ENCODE results near the gene CCDC82. TPM values are rescaled to one million over a fixed set of nuclear protein-coding genes. Genes with fewer than 3 reads are reported as not detected.

CCDC82 gene
- total RNA-seq, 3 donors from 2014 or later = 16.5 to 26.0 (median 22.2) TPM

DNA sequence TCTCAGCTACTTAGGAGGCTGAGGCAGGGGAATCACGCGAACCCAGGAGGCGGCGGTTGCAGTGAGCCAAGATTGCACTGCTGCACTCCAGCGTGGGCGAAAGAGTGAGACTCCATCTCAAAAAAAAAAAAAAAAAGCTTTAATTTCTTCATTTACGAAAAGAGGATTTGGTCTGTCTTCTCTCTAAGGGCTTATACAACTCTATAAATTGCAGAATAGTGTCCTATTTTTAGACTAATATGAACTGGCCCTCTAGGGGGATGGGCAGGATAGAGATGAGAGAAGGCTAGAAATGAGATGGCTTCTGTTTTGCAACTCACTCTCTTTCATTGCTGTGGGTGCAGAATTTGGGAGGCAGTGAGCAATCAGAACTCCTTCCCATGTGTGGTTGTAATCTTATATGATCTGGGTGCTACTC lies 58.0 kb downstream of the CCDC82 start:
- Histone ChIP-seq H3K4me3 (no peak overlapping the region), H3K36me3 (ENCODE audit: low read depth) (no peaks in the 10 kb centered on the region), H3K9me3 (no peaks in the 10 kb centered on the region), H3K4me1 (ENCODE audit: low read depth) (peaks cover 18% of the 10 kb centered on the region)
- DNase-seq = no peak
- intact Hi-C loops (cut with DNase I, micrococcal nuclease) = no loop called here
- ATAC-seq = peak; percentile 9
- TF ChIP-seq, protein P1, sequence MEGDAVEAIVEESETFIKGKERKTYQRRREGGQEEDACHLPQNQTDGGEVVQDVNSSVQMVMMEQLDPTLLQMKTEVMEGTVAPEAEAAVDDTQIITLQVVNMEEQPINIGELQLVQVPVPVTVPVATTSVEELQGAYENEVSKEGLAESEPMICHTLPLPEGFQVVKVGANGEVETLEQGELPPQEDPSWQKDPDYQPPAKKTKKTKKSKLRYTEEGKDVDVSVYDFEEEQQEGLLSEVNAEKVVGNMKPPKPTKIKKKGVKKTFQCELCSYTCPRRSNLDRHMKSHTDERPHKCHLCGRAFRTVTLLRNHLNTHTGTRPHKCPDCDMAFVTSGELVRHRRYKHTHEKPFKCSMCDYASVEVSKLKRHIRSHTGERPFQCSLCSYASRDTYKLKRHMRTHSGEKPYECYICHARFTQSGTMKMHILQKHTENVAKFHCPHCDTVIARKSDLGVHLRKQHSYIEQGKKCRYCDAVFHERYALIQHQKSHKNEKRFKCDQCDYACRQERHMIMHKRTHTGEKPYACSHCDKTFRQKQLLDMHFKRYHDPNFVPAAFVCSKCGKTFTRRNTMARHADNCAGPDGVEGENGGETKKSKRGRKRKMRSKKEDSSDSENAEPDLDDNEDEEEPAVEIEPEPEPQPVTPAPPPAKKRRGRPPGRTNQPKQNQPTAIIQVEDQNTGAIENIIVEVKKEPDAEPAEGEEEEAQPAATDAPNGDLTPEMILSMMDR (IDR thresholded peaks at IDR 0.05) = no peak

DNA sequence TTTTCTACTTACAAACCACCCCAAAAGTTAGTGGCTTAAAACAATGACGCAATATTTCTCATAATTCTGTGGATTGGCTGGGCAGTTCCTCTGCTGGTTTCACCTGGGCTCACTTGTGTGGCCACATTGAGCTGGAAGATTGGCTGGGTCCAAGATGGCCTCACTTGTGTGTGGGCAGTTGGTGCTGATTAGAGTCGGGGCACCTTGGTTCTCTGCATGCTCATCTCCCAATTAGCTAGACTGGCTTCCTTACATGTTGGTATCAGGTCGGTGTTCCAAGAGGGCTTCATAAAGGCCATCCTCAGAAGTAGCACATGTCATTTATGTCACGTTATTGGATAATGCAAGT lies 59.2 kb downstream of the CCDC82 start:
- TF ChIP-seq, protein P1 (IDR thresholded peaks at IDR 0.05) = no peak
- H3K36me3 ChIP-seq (ENCODE audit: low read depth) = no peaks in the 10 kb centered on the region
- intact Hi-C loops (cut with DNase I, micrococcal nuclease) = no loop called here
- no peak overlapping the region for H3K4me3 ChIP-seq
- DNase-seq = no peak
- ATAC-seq = no peak
- H3K9me3 ChIP-seq = no peaks in the 10 kb centered on the region
- peaks cover 18% of the 10 kb centered on the region for H3K4me1 ChIP-seq (ENCODE audit: low read depth)

DNA sequence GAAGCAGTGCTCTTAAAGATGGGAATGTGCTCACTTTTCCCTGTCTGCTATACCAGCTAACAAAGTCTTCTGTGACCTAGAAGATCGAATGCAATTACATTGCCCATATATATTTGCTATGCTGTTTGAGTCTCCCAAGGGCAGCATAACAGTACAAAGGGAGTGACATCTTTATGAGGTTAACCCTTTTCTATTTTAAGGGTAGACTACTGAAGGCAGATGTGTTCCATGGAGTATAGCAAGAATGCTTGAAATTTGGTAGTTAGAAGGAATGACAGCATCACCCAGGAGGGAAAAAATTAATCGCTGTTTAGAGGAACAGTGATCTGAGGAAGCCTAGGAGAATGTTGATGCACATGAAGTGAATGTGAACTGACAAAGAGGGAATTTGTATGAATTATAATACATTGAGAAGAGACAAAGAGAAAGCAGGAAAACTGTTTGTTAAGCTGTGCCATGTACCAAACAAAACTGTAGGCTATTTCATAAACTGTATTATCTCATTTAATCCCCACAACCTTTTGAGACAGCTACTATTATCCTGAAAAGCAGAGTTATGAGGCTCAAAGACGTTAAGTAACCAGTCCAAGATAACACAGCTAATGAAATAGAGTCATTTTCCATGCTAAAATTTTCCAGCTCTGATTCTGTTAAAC lies 59.7 kb downstream of the CCDC82 start:
- intact Hi-C loops (cut with DNase I, micrococcal nuclease) = no loop called here
- Histone ChIP-seq H3K4me3 (no peak overlapping the region), H3K9me3 (no peaks in the 10 kb centered on the region), H3K4me1 (ENCODE audit: low read depth) (peaks cover 18% of the 10 kb centered on the region), H3K36me3 (ENCODE audit: low read depth) (no peaks in the 10 kb centered on the region)
- DNase-seq (no peak), ATAC-seq (no peak)
- TF ChIP-seq, protein P1 (IDR thresholded peaks at IDR 0.05) = no peak

DNA sequence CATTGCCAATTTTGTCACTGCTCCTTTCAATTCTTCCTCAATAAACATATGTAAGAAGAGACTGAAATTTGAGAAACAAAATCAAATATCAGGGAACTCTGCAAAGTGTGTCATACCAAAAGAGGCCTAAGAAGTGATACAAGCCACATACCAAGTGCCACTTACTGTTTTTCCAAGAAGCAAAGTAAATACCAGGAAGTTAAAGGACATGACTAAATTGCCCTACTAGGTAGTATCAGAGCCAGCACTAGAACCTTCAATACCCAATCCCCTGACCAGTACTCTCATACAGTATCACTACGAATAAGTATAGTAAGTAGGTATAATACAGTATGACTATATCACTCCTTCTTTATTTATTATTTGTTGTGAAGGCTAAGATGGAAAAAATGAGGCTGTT lies 60.3 kb downstream of the CCDC82 start:
- peak; percentile 51 for ATAC-seq
- intact Hi-C loops (cut with DNase I, micrococcal nuclease) = no loop called here
- Histone ChIP-seq H3K36me3 (ENCODE audit: low read depth) (no peaks in the 10 kb centered on the region), H3K4me3 (no peak overlapping the region), H3K9me3 (no peaks in the 10 kb centered on the region), H3K4me1 (ENCODE audit: low read depth) (peaks cover 18% of the 10 kb centered on the region)
- no peak for DNase-seq
- TF ChIP-seq, protein P1 (IDR thresholded peaks at IDR 0.05) = no peak

DNA sequence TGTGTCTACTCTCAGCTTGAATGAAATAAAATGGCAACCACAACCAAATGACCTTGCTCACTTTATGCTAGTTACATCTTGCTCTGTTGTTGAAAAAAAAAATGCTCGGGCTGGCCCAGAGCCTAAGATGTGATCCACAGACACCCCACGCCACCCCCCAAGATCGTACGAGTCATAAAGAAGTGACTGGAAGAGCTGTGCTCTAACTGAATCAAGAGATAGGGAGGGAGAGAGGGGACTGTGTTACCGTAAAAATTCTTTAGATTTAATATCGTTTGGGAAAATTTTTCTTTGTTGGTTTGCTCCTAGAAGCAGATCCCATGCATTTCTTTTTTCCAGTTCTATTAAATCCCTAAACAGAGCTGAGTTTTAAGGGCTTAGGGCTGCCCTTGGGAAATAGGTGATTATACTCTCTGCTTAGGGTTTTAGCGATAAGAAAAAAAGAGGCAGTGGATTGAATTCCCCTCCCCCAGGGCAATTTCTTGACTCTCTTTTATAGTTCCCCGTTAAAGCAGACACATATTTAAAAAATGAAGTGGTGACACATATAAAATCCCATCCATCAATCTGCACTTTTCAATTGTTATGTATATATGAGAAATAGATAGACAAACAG lies 61.2 kb downstream of the CCDC82 start:
- ATAC-seq (no peak), DNase-seq (no peak)
- no peak overlapping the region for H3K4me3 ChIP-seq
- peaks cover 17% of the 10 kb centered on the region for H3K4me1 ChIP-seq (ENCODE audit: low read depth)
- H3K9me3 ChIP-seq = no peaks in the 10 kb centered on the region
- intact Hi-C loops (cut with DNase I, micrococcal nuclease) = no loop called here
- H3K36me3 ChIP-seq (ENCODE audit: low read depth) = no peaks in the 10 kb centered on the region
- TF ChIP-seq, protein P1 (IDR thresholded peaks at IDR 0.05) = no peak
